Measurements from ENCODE around the gene HSPB8.

GRCh38 chr12:119134284-119135072 lies 44.3 kb upstream of the HSPB8 start:
- TF ChIP-seq POLR2A (IDR thresholded peaks at IDR 0.05; ENCODE audit: low read depth, low read length) (no peak), POLR2AphosphoS5 (IDR thresholded peaks at IDR 0.05; ENCODE audit: low read depth, low read length) (no peak), SPI1 (IDR thresholded peaks at IDR 0.05; ENCODE audit: low read depth, low read length) (no peak), TAF1 (IDR thresholded peaks at IDR 0.05; ENCODE audit: low read depth, low read length) (no peak)
